Testis (tissue), 3 donors: ENCODE results near the gene STARD3. TPM values are rescaled to one million over a fixed set of nuclear protein-coding genes. Genes with fewer than 3 reads are reported as not detected.
A peak's percentile ranks its signal among the peaks of the same experiment; 100 is the strongest.

Experiments
- DNase-seq: peaks from one replicate; pipeline ENCODE4 v3.0.0-alpha.2; 2019
- H3K27ac ChIP-seq, 2 donors: fragments of 200-600 bp; sonication (generic); one replicate each; pipeline ENCODE4 v1.5.1; 2019
- H3K27me3 ChIP-seq: fragments of 200-600 bp; sonication (generic); one replicate; pipeline ENCODE4 v1.5.1; 2019
- H3K36me3 ChIP-seq: fragments of 200-600 bp; sonication (generic); one replicate; pipeline ENCODE4 v1.5.1; 2017; ENCODE audit warnings: low read depth; ENCODE audit errors: missing control alignments
- H3K4me1 ChIP-seq: fragments of 200-600 bp; sonication (generic); one replicate; pipeline ENCODE4 v1.5.1; 2019
- H3K4me3 ChIP-seq, 2 donors: fragments of 200-600 bp; sonication (generic); one replicate each; pipeline ENCODE4 v1.5.1; 2017 to 2019
- H3K9me3 ChIP-seq: fragments of 200-600 bp; sonication (generic); one replicate; pipeline ENCODE4 v1.5.1; 2017
- POLR2A ChIP-seq: fragments of 450-650 bp; IDR thresholded peaks from one replicate; pipeline ENCODE4 v1.6.1; 2017; ENCODE audit warnings: antibody characterized with exemption, mild to moderate bottlenecking, moderate library complexity
- WGBS, 2 donors: methylation state at CpG; one replicate each; pipeline ENCODE4 v1.1.5; 2018; 5-methylcytosine and 5-hydroxymethylcytosine counted together
- intact Hi-C: fragments of 100-400 bp; cut with DNase I; formaldehyde crosslinking; loops from one replicate; pipeline ENCODE4 v1.15.1; 2023; ENCODE audit warnings: low total_unique reads
- polyA plus RNA-seq: library from polyadenylated mRNA; stranded (reverse); fragments of 350-450 nt; fragmentation: Illumina TruSeq; extraction: RNeasy Lipid Tissue Mini Kit (QIAGEN cat#74804); gene quantifications from one replicate; pipeline ENCODE4 v1.2.3, GENCODE V29; 2014; ENCODE audit warnings: low read depth, low replicate concordance; ENCODE audit not compliant: insufficient read depth
- total RNA-seq, 2 donors: library from RNA; depleted of rRNA; stranded (reverse); fragments of >200 nt; gene quantifications; one replicate each; pipeline ENCODE4 v1.2.3, GENCODE V29; 2016
- TF ChIP-seq, protein P1 (sequence below), 3 experiments: fragments of 450-650 bp in 2 of 3; fragments of 200-600 bp in 1 of 3; sonication (generic) in 1 of 3; IDR thresholded peaks; one replicate each; pipeline ENCODE4 v1.5.1; 2016 to 2019; ENCODE audit warnings: antibody characterized with exemption in 3 of 3, mild to moderate bottlenecking in 2 of 3, moderate library complexity in 1 of 3

STARD3 gene
- total and polyA plus RNA-seq, 3 donors from 2014 or later = 102 to 352 (median 265) TPM

- Histone ChIP-seq H3K4me1 (peaks cover 5% of the 10 kb centered on the region), H3K27ac (peak overlapping the region; percentile 84 to 96), H3K9me3 (no peaks in the 10 kb centered on the region), H3K4me3 (peak overlapping the region; percentile 61 to 88), H3K36me3 (no peaks in the 10 kb centered on the region), H3K27me3 (no peaks in the 10 kb centered on the region)
- DNase-seq = no peak
- 12 to 13% methylated on average over 6 of the region's 6 CpGs for WGBS, 2 donors
- intact Hi-C loops = no loop called here
- TF ChIP-seq, protein P1, sequence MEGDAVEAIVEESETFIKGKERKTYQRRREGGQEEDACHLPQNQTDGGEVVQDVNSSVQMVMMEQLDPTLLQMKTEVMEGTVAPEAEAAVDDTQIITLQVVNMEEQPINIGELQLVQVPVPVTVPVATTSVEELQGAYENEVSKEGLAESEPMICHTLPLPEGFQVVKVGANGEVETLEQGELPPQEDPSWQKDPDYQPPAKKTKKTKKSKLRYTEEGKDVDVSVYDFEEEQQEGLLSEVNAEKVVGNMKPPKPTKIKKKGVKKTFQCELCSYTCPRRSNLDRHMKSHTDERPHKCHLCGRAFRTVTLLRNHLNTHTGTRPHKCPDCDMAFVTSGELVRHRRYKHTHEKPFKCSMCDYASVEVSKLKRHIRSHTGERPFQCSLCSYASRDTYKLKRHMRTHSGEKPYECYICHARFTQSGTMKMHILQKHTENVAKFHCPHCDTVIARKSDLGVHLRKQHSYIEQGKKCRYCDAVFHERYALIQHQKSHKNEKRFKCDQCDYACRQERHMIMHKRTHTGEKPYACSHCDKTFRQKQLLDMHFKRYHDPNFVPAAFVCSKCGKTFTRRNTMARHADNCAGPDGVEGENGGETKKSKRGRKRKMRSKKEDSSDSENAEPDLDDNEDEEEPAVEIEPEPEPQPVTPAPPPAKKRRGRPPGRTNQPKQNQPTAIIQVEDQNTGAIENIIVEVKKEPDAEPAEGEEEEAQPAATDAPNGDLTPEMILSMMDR (IDR thresholded peaks at IDR 0.05) = no peak
- no peak for TF ChIP-seq POLR2A
Observed at GRCh38 chr17:39688475-39688835, 51.5 kb downstream of the STARD3 start.

DNA sequence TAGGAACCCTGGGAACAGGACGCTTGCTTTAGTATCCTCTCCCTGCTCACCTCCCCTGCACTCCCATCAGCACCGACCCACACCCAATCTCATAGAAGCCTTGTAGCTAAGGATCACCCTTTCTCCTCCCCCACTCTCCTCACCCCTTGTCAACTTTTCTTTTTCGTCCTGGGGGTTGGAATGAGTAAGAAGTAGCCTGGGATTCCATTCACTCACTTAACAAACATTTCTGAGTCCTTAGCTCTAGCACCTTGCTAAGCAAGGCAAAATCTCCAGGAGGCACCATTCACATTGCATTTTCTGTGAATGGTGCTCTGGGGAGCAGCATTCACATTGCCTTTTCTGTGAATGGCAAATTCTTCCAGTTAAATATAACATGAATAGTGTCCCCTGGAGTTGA is 52.0 kb downstream of the STARD3 start:
- intact Hi-C loops = no loop called here
- H3K9me3 ChIP-seq = no peaks in the 10 kb centered on the region
- 18 to 21% methylated on average over 3 of the region's 3 CpGs for WGBS, 2 donors
- no peaks in the 10 kb centered on the region for H3K36me3 ChIP-seq
- TF ChIP-seq, protein P1 (IDR thresholded peaks at IDR 0.05) = no peak
- TF ChIP-seq POLR2A = no peak
- no peak overlapping the region for H3K27ac ChIP-seq
- peaks cover 5% of the 10 kb centered on the region for H3K4me1 ChIP-seq
- H3K27me3 ChIP-seq = no peaks in the 10 kb centered on the region
- no peak for DNase-seq
- no peak overlapping the region for H3K4me3 ChIP-seq

GRCh38 chr17:39694593-39694992 is 57.6 kb downstream of the STARD3 start:
- no peak for TF ChIP-seq POLR2A
- TF ChIP-seq, protein P1 (IDR thresholded peaks at IDR 0.05) = no peak
- DNase-seq = no peak
- no peaks in the 10 kb centered on the region for H3K27me3 ChIP-seq
- H3K4me3 ChIP-seq = no peak overlapping the region
- 87 to 89% methylated on average over 5 of the region's 5 CpGs for WGBS, 2 donors
- intact Hi-C loops = no loop called here
- no peaks in the 10 kb centered on the region for H3K36me3 ChIP-seq
- peaks cover 2% of the 10 kb centered on the region for H3K4me1 ChIP-seq
- H3K9me3 ChIP-seq = no peaks in the 10 kb centered on the region
- H3K27ac ChIP-seq = no peak overlapping the region

GRCh38 chr17:39695089-39695474 is 58.1 kb downstream of the STARD3 start:
- H3K27ac ChIP-seq = no peak overlapping the region
- no peak for DNase-seq
- H3K9me3 ChIP-seq = no peaks in the 10 kb centered on the region
- peaks cover 2% of the 10 kb centered on the region for H3K4me1 ChIP-seq
- WGBS, 2 donors = 74 to 93% methylated on average over 2 of the region's 2 CpGs
- TF ChIP-seq, protein P1 (IDR thresholded peaks at IDR 0.05) = no peak
- TF ChIP-seq POLR2A = no peak
- H3K27me3 ChIP-seq = no peaks in the 10 kb centered on the region
- intact Hi-C loops = no loop called here
- H3K36me3 ChIP-seq = no peaks in the 10 kb centered on the region
- no peak overlapping the region for H3K4me3 ChIP-seq

DNA sequence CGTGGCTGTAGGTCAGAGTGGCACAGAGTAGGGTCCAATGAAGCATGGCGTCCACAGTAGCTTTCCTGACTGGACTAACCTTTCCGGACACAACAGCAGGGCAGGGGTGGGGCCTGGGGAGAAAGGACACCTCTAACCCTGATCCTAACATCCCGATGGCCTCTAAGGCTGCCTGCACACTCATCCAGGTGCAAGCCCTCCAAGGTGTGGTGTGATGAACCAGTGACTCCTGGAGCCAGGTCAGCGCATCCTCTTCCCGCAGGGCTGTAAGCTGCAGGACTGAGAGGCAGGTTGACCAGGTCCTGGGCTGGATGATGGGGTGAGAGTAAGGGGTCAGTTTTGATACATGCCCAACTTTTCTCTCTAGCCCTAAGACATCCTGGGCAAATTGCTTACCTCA is 59.8 kb downstream of the STARD3 start:
- no peaks in the 10 kb centered on the region for H3K27me3 ChIP-seq
- 60 to 62% methylated on average over 6 of the region's 6 CpGs for WGBS, 2 donors
- no peak for DNase-seq
- no peak overlapping the region for H3K4me3 ChIP-seq
- no peaks in the 10 kb centered on the region for H3K36me3 ChIP-seq
- H3K9me3 ChIP-seq = no peaks in the 10 kb centered on the region
- TF ChIP-seq, protein P1 (IDR thresholded peaks at IDR 0.05) = no peak
- TF ChIP-seq POLR2A = no peak
- no peak overlapping the region for H3K27ac ChIP-seq
- peaks cover 2% of the 10 kb centered on the region for H3K4me1 ChIP-seq
- intact Hi-C loops = no loop called here
